Femur (tissue), 1 donor: ENCODE data around the gene HERC4.
A peak's percentile ranks its signal among the peaks of the same experiment; 100 is the strongest.
"Not testable (repeated sequence)": the region's sequence is repeated elsewhere in the genome, so short reads cannot be mapped to it uniquely, and the experiment has no call there.

Experiments used
- DNase-seq: peaks from one replicate; pipeline ENCODE4 v3.0.0-alpha.2; 2017

Gene HERC4

DNA sequence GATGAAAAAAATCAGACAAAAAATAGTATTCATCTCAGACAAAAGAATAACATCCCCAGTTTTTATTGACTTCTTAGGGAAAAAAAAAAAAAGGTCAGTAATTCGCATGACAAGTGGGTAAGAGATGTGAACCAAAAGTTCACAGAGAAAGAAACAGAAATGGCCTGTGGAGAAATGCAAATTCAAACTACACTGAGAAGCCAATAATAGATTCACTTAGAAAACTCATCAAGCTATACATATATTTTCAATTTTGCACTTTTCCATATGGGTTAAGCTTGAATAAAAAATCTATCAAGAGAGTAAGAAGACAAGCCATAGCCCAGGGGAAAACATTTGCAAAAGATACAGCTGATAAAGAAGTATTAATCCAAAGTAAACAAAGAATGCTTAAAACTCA lies 28.0 kb downstream of the HERC4 start:
- DNase-seq = no peak

DNA sequence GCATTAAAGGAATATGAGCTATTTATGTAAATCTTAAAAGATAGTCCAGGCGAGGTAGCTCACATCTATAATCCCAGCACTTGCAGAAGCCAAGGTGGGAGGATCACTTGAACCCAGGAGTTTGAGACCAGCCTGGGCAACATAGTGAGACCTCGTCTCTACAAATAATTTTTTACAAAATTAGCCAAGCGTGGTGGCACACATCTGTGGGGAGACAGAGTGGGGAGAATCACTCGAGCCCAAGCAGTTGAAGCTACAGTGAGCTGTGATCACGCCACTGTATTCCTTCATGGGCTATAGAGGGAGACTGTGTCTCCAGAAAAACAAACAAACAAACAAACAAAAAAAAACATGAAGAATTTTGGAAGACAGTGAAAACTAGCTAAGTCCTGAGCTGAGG lies 28.4 kb downstream of the HERC4 start:
- no peak for DNase-seq

DNA sequence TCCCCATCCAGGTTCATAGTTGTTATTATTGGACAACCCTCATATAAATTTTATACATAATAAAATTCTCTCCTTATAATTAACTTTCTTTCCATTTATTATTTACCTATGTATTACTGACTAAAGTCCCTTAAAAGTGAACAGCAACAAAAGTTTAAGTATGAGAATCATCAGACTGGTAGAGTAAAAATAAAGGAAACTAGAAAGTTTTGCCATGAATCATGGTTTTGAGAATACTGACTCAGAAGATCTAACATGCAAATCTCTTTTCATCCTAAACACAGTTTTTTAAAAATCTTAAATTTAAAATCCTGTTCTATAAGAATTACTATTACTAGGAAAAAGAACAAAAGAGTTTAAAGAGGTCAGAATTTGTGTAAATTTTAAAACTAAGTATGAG lies 32.1 kb downstream of the HERC4 start:
- DNase-seq = no peak

DNA sequence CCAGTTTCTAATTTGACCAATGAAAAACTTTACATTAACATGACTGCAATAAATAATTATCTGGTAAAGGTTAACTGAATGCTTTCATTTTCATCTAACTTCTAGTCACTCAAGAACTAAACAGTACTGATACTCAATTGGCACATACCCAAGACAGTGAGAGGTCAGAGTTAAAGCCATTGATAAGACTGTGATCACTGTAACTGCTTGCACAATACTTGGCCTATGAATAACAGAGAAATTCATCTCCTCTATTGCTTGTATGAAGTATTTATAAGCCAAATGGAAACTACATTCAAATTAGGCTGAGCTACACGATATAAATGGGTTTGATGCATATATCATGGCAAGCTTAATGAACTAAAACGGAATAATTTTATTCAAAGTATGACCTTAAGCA lies 43.0 kb downstream of the HERC4 start:
- DNase-seq = no peak

DNA sequence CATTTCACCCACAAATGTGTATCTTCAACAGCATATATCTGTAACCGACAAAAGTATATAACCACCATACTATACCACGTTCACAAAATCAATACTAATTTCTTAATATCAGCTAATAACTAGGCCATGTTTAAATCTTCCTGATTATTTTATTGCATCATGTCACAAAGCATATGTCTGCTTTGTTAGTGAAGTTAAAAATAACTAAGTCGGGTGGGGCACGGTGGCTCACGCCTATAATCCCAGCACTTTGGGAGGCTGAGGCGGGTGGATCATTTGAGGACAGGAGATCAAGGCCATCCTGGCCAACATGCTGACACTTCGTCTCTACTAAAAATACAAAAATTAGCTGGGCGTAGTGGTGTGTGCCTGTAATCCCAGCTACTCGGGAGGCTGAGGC lies 47.7 kb downstream of the HERC4 start:
- no peak for DNase-seq

DNA sequence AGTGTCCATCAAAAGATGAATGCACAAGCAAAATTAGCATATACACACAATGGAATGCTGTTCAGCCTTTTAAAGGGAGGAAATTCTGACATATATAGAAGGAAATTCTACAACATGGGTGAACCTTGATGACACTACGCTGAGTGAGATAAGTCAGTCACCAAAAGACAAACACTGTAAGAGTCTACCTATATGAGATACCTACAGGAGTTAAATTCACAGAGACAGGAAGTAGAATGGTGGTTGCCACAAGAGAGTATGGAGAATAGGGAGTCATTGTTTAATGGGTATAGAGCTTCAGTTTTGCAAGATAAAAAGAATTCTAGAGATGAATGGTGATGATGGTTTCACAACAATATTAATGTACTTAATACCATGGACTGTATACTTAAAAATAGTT lies 51.8 kb downstream of the HERC4 start:
- no peak for DNase-seq

DNA sequence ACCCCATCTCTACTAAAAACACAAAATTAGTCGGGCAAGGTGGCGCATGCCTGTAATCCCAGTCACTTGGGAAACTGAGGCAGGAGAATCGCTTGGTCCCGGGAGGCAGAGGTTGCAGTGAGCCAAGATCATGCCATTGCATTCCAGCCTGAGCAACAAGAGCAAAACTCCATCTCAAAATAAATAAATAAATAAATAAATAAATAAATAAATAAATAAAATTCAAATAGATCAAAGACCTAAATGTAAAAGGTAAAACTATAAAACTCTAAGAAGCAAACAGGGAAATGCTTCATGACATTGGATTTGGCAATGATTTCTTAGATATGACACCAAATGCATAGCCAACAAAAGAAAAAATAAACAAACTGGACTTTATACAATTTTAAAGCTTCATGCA lies 52.8 kb downstream of the HERC4 start:
- DNase-seq = not testable (repeated sequence)

DNA sequence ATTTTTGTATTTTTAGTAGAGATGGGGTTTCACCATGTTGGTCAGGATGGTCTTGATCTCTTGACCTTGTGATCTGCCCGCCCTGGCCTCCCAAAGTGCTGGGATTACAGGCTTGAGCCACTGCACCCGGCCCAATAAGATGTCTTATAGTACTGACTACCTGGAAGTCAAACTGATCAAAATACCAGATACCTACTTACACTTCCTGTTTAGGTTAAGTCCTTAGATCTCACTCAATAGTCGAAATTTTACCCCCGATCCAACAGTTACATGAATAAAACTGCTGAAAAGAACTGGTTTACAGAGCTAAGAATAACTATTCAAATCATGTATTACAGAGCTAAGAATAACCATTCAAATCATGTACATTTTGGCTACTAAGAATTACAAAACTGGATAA lies 58.6 kb downstream of the HERC4 start:
- DNase-seq = not testable (repeated sequence)

DNA sequence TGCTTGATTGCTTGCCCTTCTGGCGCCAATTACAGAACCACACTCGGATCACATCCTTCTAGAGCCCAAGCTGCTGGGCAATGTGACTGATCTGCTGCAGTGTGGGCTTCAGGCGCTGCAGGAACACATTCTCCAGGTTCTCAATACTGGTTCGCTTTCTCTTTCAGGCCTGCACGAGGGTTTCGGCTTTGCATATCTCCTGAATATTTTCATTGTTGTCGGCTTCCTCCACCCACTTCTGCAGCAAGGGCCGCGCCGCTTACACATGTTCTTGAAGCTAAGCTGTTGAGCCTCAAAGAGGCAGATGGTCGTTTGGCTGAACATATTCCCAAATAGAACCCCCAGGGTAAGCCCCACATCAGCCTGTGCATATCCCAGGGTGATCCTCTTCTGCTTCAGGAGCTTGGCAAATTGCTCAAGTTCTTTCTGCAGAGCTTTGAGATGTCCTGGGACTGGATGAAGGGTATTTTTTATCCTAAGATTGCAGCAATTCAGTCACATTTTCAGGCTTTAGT lies 64.6 kb downstream of the HERC4 start:
- no peak for DNase-seq

DNA sequence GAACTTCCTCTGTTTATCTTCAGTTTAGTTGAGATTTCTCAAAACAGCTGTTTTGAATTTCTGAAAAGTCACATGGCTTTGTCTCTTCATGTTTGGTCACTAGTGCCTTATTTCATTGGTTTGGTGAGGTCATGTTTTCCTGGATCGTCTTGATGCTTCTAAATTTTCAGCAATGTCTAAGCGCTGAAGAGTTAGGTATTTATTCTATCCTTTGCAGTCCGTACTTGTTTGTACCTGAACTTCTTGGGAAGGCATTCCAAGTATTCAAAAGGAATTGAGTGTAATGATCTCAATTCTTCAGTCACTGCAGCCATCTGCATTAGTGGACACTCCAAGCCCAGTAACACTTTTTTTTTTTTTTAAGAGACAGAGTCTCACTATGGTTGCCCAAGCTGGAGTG lies 67.7 kb downstream of the HERC4 start:
- DNase-seq = no peak

DNA sequence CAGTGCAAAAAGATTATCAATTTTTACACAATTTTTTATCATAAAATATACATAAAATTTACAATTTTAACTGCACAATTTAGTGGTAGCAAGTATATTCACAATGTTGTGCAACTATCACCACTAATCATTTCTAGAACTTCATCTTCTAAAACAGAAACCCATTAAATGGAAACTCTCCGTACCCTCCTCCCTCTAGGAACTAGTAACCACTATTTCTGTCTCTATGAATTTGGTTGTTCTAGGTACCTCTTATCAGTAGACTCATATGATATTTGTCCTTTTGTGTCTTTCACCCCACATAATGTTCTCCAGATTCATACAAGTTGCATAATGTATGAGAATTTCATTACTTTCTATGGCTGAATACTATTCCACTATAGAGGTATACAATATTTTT lies 73.5 kb downstream of the HERC4 start:
- no peak for DNase-seq

DNA sequence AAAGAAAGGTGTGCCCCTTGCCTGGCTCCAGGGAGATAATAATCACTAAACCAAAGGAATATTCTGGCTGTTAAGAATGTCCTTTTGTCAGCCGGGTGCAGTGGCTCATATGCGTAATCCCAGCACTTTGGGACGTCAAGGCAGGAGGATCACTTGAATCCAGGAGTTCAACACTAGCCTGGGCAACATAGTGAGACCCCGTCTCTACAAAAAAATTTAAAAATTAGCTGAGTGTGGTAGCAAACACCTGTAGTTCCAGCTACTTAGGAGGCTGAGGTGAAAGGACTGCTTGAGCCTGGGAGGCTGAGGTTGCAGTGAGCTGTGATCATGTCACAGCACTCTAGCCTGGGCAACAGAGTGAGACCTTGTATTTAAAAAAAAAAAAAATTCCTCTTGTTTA lies 74.1 kb downstream of the HERC4 start:
- DNase-seq = no peak

DNA sequence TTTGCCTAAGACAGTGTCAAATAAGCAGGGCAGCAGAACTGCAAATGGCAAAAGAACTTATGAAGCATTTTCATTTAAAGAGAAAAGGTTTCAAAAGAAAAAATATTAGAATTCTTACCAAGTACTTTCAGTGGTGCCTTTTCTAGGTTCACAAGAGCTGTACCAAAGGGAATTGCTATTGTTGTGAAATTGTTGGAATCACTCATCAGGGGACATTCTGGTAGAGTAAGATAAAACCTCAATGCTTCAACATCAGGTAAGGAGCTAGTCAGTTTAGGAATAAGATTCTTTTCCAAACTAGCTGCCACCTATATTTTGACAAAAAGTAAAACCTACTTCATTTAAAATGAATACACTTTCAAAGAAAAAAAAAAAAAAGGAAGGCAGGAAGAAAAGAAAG lies 85.0 kb downstream of the HERC4 start:
- no peak for DNase-seq

DNA sequence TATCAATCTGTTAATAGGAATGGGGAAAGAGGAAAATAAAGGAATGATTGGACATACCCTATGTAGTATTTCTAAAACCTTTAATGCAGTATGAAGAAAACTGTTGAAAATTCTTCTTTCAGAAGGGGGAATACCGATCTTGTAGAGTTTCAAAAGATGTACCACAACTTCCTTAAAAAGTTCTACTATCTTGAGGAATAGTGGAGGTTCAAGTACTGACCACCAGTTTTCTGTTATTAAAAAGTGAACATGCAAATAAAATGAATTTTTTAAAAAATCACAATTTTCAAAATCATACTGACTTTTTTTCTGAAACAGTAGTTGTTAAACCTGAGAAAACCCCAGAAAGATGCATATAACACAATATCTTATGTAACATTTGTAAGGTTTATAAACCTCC lies 86.5 kb downstream of the HERC4 start:
- no peak for DNase-seq

DNA sequence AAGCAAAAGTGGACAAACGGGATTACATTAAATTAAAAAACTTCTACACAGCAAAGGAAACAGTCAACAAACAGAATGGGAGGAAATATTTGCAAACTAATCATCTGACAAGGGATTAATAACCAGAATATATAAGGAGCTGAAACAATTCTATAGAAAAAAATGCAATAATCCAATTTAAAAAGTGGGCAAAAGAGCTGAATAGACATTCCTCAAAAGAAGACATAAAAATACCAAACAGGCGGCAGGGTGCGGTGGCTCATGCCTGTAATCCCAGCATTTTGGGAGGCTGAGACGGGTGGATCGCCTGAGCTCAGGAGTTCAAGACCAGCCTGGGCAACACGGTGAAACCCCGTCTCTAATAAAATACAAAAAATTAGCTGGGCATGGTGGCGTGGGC lies 92.5 kb downstream of the HERC4 start:
- DNase-seq = not testable (repeated sequence)

DNA sequence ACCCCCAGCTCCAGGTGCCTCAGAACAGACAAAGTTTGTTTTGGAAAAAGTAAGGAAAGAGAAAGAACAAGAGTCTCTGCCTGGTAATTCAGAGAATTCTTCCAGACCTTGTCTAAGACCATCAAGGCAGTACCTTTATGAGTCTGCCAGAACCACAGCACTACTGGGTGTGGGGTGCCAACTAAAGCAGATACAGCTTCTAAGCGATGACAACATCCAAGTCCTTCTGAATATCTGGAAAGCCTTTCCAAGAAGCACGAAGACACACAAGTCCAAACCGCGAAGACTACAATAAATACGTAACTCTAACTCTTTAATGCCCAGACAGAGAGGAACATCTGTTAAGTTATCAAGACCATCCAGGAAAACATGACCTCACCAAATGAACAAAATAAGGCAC lies 96.3 kb downstream of the HERC4 start:
- DNase-seq = no peak

DNA sequence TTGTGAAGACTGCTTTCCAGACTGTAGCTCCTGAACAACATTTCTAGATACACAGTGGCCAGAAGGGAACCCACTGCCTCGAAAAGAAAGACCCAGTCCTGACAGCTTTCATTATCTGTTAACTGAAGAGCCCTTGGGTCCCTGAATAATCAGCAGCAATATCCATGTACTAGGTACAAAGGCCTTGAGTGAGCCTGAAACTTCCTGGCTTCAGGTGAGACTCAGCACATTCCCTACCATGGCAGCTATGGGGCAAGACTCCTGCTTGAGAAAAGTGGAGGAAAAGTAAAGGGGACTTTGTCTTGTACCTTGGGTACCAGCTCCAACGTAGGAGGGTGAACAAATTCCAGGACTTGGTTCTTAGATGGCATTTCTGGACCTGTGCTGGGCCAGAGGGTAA lies 97.8 kb downstream of the HERC4 start:
- no peak for DNase-seq

DNA sequence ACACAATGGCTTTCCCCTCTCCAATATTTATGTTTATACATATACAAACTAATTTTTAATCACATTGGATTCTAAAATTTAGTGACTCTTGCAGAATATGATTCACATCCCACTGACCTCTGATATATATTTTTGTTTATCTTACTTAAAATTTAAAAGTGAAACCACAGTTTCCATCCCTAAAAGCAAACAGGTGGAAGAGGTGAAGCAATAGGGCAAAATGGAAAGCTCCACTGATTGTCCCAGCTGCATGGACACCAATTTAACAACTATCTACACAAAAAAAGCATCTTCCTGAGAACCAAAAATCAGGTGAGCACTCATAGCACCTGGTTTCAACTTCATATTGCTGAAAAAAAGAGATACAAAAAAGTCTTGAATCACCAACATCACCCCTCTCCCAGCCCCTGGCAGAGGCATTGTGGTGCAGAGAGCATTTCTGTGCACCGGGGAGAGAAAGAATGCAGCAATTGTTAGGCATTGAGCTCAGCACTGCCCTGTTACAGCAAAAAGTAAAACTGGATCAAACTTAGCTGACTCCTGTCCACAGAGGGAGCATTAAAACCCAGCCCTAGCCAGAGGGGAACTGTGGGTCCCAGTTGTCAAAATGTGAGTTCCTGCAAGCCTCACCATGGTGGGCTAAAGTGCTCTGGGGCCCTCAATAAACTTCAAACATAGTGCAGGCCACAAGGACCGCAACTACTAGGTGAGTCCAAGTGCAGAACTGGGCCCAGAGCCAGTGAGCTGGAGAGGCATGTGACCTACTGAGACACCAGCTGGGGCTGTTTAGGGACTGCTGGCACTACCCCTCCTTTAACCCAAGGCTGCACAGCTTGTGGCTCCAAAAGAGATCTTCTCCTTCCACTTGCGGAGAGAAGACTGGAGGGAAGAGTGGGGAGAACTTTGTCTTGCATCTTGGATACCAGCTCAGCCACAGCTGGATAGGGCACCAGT lies 98.5 kb downstream of the HERC4 start:
- peak; percentile 35 for DNase-seq

DNA sequence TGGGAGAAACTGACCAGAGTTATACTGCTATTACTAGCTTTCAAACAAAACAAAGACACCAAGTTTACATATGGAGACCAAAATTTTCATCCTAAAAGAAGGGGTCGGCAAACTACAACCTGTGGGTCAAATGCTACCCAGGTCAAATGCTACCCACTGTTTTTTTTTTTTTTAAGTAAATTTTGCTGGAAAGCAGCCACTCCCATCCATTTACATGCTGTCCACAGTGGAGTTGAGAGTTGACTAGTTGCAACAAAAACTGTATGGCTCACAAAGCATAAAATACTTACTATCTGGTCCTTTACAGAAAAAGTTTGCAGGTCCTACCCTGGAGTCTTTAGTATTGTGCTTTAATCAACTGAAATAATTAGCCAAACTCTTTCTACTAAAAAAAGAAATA lies 99.2 kb downstream of the HERC4 start:
- DNase-seq = no peak

DNA sequence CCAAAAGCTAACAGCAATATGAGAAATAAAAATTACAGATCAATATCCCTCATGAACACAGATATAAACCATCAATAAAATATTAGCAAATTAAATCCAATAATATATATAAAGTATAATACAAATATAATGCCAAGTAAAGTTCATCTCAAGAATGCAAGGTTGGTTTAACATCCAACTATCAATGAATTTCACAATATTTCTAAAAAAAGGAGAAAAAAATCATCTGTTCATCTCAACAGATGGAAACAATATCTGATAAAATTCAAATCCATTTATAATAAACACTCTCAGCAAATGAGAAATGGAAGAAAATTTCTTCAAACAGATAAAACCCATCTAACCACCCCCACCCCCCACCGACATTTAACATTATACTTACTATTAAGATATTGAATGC lies 103.8 kb downstream of the HERC4 start:
- DNase-seq = no peak

DNA sequence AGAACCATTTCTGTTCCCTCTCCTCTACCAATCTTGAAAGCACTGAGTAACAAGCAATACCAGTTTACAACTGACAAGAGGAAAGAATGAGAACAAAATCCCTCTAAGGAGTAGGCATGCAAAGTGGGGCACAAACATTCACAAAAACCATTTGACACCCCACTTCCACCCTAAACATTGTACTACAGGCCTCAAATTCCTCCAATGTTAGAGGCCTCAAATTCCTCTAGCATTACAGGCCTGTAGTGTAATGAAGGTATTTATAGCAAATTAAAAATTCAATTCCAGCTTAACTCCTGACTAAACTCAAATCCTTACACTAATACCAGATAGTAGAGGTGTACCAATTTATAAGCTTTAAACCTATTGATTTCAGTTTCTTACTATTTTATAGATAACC lies 105.2 kb downstream of the HERC4 start:
- DNase-seq = no peak

DNA sequence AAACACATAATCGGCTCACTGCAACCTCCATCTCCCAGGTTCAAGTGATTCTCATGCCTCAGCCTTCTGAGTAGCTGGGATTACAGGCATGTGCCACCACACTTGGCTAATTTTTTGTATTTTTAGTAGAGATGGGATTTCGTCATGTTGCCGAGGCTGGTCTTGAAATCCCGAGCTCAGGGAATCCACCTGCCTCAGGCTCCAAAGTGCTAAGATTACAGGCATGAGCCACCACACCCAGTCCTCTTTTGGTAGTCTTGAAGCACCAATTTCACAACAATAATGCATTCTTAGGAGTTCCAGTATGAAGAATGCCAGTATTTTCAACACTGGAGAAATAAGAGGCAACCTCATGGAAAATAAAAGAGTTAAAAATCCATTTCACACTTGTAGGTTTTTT lies 109.0 kb downstream of the HERC4 start:
- DNase-seq = not testable (repeated sequence)

DNA sequence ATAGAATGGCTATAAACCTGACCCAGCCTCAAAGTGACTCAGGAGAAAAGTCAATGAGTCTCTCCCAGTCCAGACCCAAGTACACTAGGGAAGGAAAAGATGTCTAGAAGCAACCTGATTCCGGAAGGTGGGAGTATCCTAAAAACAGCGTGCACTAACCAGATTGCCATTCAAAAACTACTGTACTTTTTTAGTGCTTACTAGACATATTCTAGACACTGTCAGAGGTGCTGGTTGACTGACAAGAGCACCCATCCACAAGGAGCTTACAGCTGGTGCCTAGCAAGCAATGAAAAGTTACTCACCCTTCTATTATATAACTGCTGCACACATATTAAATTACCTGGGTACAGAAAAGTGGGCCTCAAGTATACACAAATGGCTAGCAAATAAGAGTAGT lies 109.6 kb downstream of the HERC4 start:
- DNase-seq = no peak

DNA sequence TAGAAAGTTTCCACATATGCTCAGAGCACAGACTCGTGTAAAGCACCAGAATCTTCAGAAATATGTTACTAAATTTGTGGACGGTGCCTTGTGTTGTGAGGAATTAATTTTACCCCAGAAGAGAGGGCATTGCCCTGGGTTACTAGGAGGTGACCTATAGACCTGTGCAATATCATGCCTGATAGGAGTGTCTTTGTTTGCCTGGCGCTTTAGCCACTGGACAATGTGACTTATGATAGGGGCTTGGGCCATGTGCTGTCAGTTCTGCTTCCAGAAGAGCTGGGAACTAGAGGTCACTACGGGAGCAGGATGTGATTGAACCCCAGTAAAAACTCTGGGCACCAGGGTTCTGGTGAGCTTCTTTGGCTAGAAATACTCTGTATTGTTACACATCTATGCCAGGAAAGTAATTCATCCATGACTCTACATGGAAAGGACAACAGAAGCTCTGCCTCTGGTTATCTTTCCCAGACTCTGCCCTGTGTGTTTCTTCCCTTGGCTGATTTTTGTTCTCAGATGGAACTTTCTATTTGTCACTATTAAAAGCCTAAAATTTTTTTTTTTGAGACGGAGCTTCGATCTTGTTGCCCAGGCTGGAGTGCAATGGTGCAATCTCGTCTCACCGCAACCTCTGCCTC lies 115.1 kb downstream of the HERC4 start:
- no peak for DNase-seq
